B cell (primary cell): ENCODE measurements around the gene IRX3. TPM values are rescaled to one million over a fixed set of nuclear protein-coding genes. Genes with fewer than 3 reads are reported as not detected.

Experiments
- ATAC-seq: fragments of 200-7000 bp; cut with Tn5 transposase; one replicate; pipeline ENCODE4 v1.10.0; 2021; ENCODE audit warnings: low read depth, mild to moderate bottlenecking, moderate number of reproducible peaks, moderate library complexity
- CTCF ChIA-PET: fragments of 350-600 bp; sonication (Branson Sonifier 250); formaldehyde crosslinking; loops from one replicate; lab custom pipeline; 2021; ENCODE audit warnings: antibody characterized with exemption, inconsistent platforms; lab: Charles Lee
- POLR2A ChIA-PET: fragments of 350-600 bp; sonication (Branson Sonifier 250); formaldehyde crosslinking; loops from one replicate; lab custom pipeline; 2021; ENCODE audit warnings: antibody characterized with exemption; lab: Charles Lee
- DNase-seq: peaks from one replicate; pipeline ENCODE4 v3.0.0; 2013
- H2AFZ ChIP-seq: 2 replicates; pipeline ENCODE4 v1.6.1; 2012; ENCODE audit warnings: mild to moderate bottlenecking, low read depth, low read length; ENCODE audit not compliant: insufficient read depth, poor library complexity, severe bottlenecking
- H3K27ac ChIP-seq, 2 donors: 1 replicate in 1 of 2; 2 replicates in 1 of 2; pipeline ENCODE4 v1.5.1; 2012 to 2013; ENCODE audit warnings: low read length in 2 of 2, mild to moderate bottlenecking in 2 of 2, moderate library complexity in 1 of 2
- H3K27me3 ChIP-seq, 4 experiments: fragments of 200-600 bp in 1 of 4; sonication (generic) in 1 of 4; replicated peaks in 1 of 4; 1 replicate in 2 of 4; 2 replicates in 2 of 4; pipeline versions ENCODE4 v1.6.1 to v1.7.0; 2013 to 2016; ENCODE audit warnings: low read length in 3 of 4, mild to moderate bottlenecking in 2 of 4, mixed read lengths in 1 of 4, moderate library complexity in 1 of 4; ENCODE audit not compliant: insufficient read depth in 4 of 4, control insufficient read depth in 3 of 4; ENCODE audit errors: control extremely low read depth in 1 of 4
- H3K36me3 ChIP-seq, 2 experiments: replicated peaks in 1 of 2; 1 replicate in 1 of 2; 2 replicates in 1 of 2; pipeline versions ENCODE4 v1.6.1 to v1.7.1; 2013; ENCODE audit warnings: low read length in 1 of 2; ENCODE audit not compliant: insufficient read depth in 2 of 2, control insufficient read depth in 1 of 2; ENCODE audit errors: control extremely low read depth in 1 of 2, extremely low read depth in 1 of 2
- H3K4me1 ChIP-seq, 2 donors: fragments of 200-600 bp in 1 of 2; sonication (generic) in 1 of 2; 1 replicate in 1 of 2; 2 replicates in 1 of 2; pipeline versions ENCODE4 v1.5.1 to v1.6.1; 2013 to 2017; ENCODE audit warnings: low read length in 2 of 2; ENCODE audit not compliant: control insufficient read depth in 2 of 2, insufficient read depth in 2 of 2
- H3K4me2 ChIP-seq: replicated peaks from 2 replicates; pipeline ENCODE3; 2012; ENCODE audit warnings: mild to moderate bottlenecking, low read depth, low read length; ENCODE audit not compliant: poor library complexity, severe bottlenecking
- H3K4me3 ChIP-seq, 5 experiments: fragments of 200-600 bp in 1 of 5; sonication (generic) in 1 of 5; 1 replicate in 3 of 5; 2 replicates in 2 of 5; pipeline versions ENCODE4 v1.5.1 to v1.7.0; 2011 to 2016; ENCODE audit warnings: low read length in 4 of 5, mild to moderate bottlenecking in 4 of 5, low read depth in 2 of 5, control low read depth in 1 of 5, moderate library complexity in 1 of 5; ENCODE audit not compliant: insufficient read depth in 1 of 5; ENCODE audit errors: control extremely low read depth in 1 of 5, extremely low read depth in 1 of 5
- H3K79me2 ChIP-seq: fragments of 200-600 bp; sonication (generic); one replicate; pipeline ENCODE4 v1.6.0; 2016; ENCODE audit warnings: low read length; ENCODE audit not compliant: control insufficient read depth, insufficient read depth
- H3K9ac ChIP-seq: fragments of 200-600 bp; sonication (generic); 2 replicates; pipeline ENCODE4 v1.6.1; 2017; ENCODE audit warnings: mild to moderate bottlenecking, low read length, moderate library complexity
- H3K9me3 ChIP-seq, 3 donors: one replicate each; pipeline versions ENCODE4 v1.6.1 to v1.7.1; 2013; ENCODE audit warnings: low read length in 2 of 3; ENCODE audit not compliant: control insufficient read depth in 2 of 3, insufficient read depth in 1 of 3; ENCODE audit errors: control extremely low read depth in 1 of 3
- H4K20me1 ChIP-seq: 2 replicates; pipeline ENCODE4 v1.6.0; 2012; ENCODE audit warnings: mild to moderate bottlenecking, low read length; ENCODE audit not compliant: insufficient read depth, control insufficient read depth, poor library complexity, severe bottlenecking
- H3K27ac Mint-ChIP-seq: one replicate; pipeline ENCODE4 v1.8.0; 2021; ENCODE audit warnings: mixed read lengths
- H3K27me3 Mint-ChIP-seq: one replicate; pipeline ENCODE4 v1.8.0; 2021; ENCODE audit warnings: mixed read lengths
- H3K4me1 Mint-ChIP-seq: one replicate; pipeline ENCODE4 v1.8.0; 2021; ENCODE audit warnings: mixed read lengths
- H3K4me3 Mint-ChIP-seq: one replicate; pipeline ENCODE4 v1.8.0; 2021; ENCODE audit warnings: mixed read lengths
- H3K9me3 Mint-ChIP-seq: one replicate; pipeline ENCODE4 v1.8.0; 2022; ENCODE audit warnings: mixed read lengths; ENCODE audit not compliant: insufficient read depth
- CTCF ChIP-seq: fragments of 200-600 bp; IDR thresholded peaks from one replicate; pipeline ENCODE4 v1.8.0; 2022; ENCODE audit warnings: antibody characterized with exemption, mild to moderate bottlenecking
- EZH2 ChIP-seq: IDR thresholded peaks from 2 replicates; pipeline ENCODE4 v1.6.1; 2012; ENCODE audit warnings: borderline replicate concordance, low read depth, mild to moderate bottlenecking, moderate library complexity, low read length; ENCODE audit not compliant: insufficient read depth, poor library complexity, severe bottlenecking
- whole genome bisulfite sequencing: methylation state at CpG from one replicate; pipeline ENCODE4 v1.1.5; 2013; ENCODE audit warnings: missing lambda C conversion rate; ENCODE audit not compliant: insufficient coverage; 5-methylcytosine and 5-hydroxymethylcytosine counted together
- intact Hi-C: fragments of 100-400 bp; cut with micrococcal nuclease; formaldehyde crosslinking; loops from one replicate; pipeline ENCODE4 v1.10.0; 2022
- polyA plus RNA-seq: library from polyadenylated mRNA; depleted of rRNA; stranded (reverse); fragments of >200 nt; gene quantifications from 2 replicates; pipeline ENCODE4 v1.2.3, GENCODE V29; 2012
- total RNA-seq, 2 donors: library from RNA; stranded (reverse); fragments of 120-200 nt in 1 of 2; gene quantifications; 1 replicate in 1 of 2; 2 replicates in 1 of 2; pipeline versions ENCODE4 v1.2.3 to v1.2.4, GENCODE V29; 2013 to 2022

IRX3 gene
- total and polyA plus RNA-seq, 2 donors (not counting 1 experiment from before 2014, with no cell fraction given): not detected

- ATAC-seq (no peak), DNase-seq (no peak)
- Histone ChIP-seq H3K79me2 (no peaks in the 10 kb centered on the region), H3K9me3 (no peaks in the 10 kb centered on the region), H3K4me3 (no peak overlapping the region), H4K20me1 (no peaks in the 10 kb centered on the region), H3K4me1 (no peaks in the 10 kb centered on the region), H3K9ac (no peak overlapping the region), H3K27ac (no peak overlapping the region), H3K36me3 (no peaks in the 10 kb centered on the region), H3K27me3 (peaks cover 0 to 3% (median 0%) of the 10 kb centered on the region in 4 experiments), H3K4me2 (no peak overlapping the region), H2AFZ (no peak overlapping the region)
- Mint-ChIP-seq H3K4me3 (no peak overlapping the region), H3K9me3 (no peaks in the 10 kb centered on the region), H3K27ac (no peak overlapping the region), H3K27me3 (peaks cover 11% of the 10 kb centered on the region), H3K4me1 (no peaks in the 10 kb centered on the region)
- intact Hi-C loops: no loop called here
- TF ChIP-seq CTCF (no peak), EZH2 (no peak)
- ChIA-PET POLR2A (no interaction called here), CTCF (no interaction called here)
- WGBS: 80% methylated on average over 1 of the region's 2 CpGs
Observed at GRCh38 chr16:54236773-54237172, 49.8 kb downstream of the IRX3 start.

- Histone ChIP-seq H3K36me3 (no peaks in the 10 kb centered on the region), H3K79me2 (no peaks in the 10 kb centered on the region), H3K27me3 (peaks cover 0 to 3% (median 0%) of the 10 kb centered on the region in 4 experiments), H4K20me1 (no peaks in the 10 kb centered on the region), H3K9me3 (no peaks in the 10 kb centered on the region), H3K4me1 (no peaks in the 10 kb centered on the region), H3K27ac (no peak overlapping the region), H3K4me3 (no peak overlapping the region), H3K9ac (no peak overlapping the region), H3K4me2 (no peak overlapping the region), H2AFZ (no peak overlapping the region)
- ATAC-seq (no peak), DNase-seq (no peak)
- Mint-ChIP-seq H3K27me3 (peaks cover 11% of the 10 kb centered on the region), H3K9me3 (no peaks in the 10 kb centered on the region), H3K4me3 (no peak overlapping the region), H3K4me1 (no peaks in the 10 kb centered on the region), H3K27ac (no peak overlapping the region)
- POLR2A ChIA-PET: interaction anchor here (0.7 kb wide), 1 partner anchor 162 kb away, joined by 3 read pairs; no protein-coding TSS in a partner anchor
- 84% methylated on average over 3 of the region's 4 CpGs for WGBS
- CTCF ChIA-PET: no interaction called here
- TF ChIP-seq CTCF (no peak), EZH2 (no peak)
- intact Hi-C loops: no loop called here
Observed at GRCh38 chr16:54233615-54234014, 53.0 kb downstream of the IRX3 start.
